ENCODE results near the gene DNMT3A. TPM values are rescaled to one million over a fixed set of nuclear protein-coding genes. Genes with fewer than 3 reads are reported as not detected.

The DNMT3A gene
- total RNA-seq, 1 experiment from 2014 or later, result 8.0 TPM

- POLR2A ChIA-PET, result no interaction called here
- no peaks in the 10 kb centered on the region for H3K9me3 Mint-ChIP-seq (ENCODE audit: unreplicated experiment)
- CTCF ChIA-PET, result interaction anchor here (0.7 to 1.2 kb wide), 4 partner anchors 12 to 18 kb away, joined by 3 to 4 read pairs (median 3); no protein-coding TSS in a partner anchor
- no peak for DNase-seq (ENCODE audit: unreplicated experiment)
- TF ChIP-seq CTCF (IDR thresholded peaks at IDR 0.05; ENCODE audit: unreplicated experiment), result no peak
- peaks cover 12% of the 10 kb centered on the region for H3K27me3 Mint-ChIP-seq (ENCODE audit: insufficient read depth, unreplicated experiment)
- no peaks in the 10 kb centered on the region for H3K36me3 Mint-ChIP-seq (ENCODE audit: insufficient read depth, unreplicated experiment)
- BruUV-seq (replicated peaks), result no TSS peak
- H3K27ac Mint-ChIP-seq (ENCODE audit: low read depth, unreplicated experiment), result no peak overlapping the region
- intact Hi-C loops (cut with micrococcal nuclease), result no loop called here
- H3K4me1 Mint-ChIP-seq (ENCODE audit: insufficient read depth, unreplicated experiment), result no peaks in the 10 kb centered on the region
- H3K4me3 Mint-ChIP-seq (ENCODE audit: unreplicated experiment), result no peak overlapping the region
Measured at GRCh38 chr2:25358249-25358815, 16.6 kb upstream of the DNMT3A start.

- ChIA-PET CTCF (interaction anchor here (0.6 kb wide), 1 partner anchor 444 kb away, joined by 3 read pairs; no protein-coding TSS in a partner anchor), POLR2A (no interaction called here)
- intact Hi-C loops (cut with micrococcal nuclease), result no loop called here
- no peak overlapping the region for H3K27ac Mint-ChIP-seq (ENCODE audit: low read depth, unreplicated experiment)
- no peak overlapping the region for H3K4me3 Mint-ChIP-seq (ENCODE audit: unreplicated experiment)
- no peaks in the 10 kb centered on the region for H3K4me1 Mint-ChIP-seq (ENCODE audit: insufficient read depth, unreplicated experiment)
- H3K27me3 Mint-ChIP-seq (ENCODE audit: insufficient read depth, unreplicated experiment), result peaks cover 12% of the 10 kb centered on the region
- no peak for TF ChIP-seq CTCF (IDR thresholded peaks at IDR 0.05; ENCODE audit: unreplicated experiment)
- BruUV-seq (replicated peaks), result no TSS peak
- no peak for DNase-seq (ENCODE audit: unreplicated experiment)
- H3K36me3 Mint-ChIP-seq (ENCODE audit: insufficient read depth, unreplicated experiment), result peaks cover 7% of the 10 kb centered on the region
- no peaks in the 10 kb centered on the region for H3K9me3 Mint-ChIP-seq (ENCODE audit: unreplicated experiment)
Measured at GRCh38 chr2:25356088-25356487, 14.4 kb upstream of the DNMT3A start.

- ChIA-PET POLR2A (no interaction called here), CTCF (interaction anchor here (0.6 kb wide), 1 partner anchor 444 kb away, joined by 3 read pairs; no protein-coding TSS in a partner anchor)
- TF ChIP-seq CTCF (IDR thresholded peaks at IDR 0.05; ENCODE audit: unreplicated experiment), result no peak
- DNase-seq (ENCODE audit: unreplicated experiment), result no peak
- no TSS peak for BruUV-seq (replicated peaks)
- H3K27me3 Mint-ChIP-seq (ENCODE audit: insufficient read depth, unreplicated experiment), result peaks cover 12% of the 10 kb centered on the region
- peaks cover 7% of the 10 kb centered on the region for H3K36me3 Mint-ChIP-seq (ENCODE audit: insufficient read depth, unreplicated experiment)
- no peaks in the 10 kb centered on the region for H3K9me3 Mint-ChIP-seq (ENCODE audit: unreplicated experiment)
- no peaks in the 10 kb centered on the region for H3K4me1 Mint-ChIP-seq (ENCODE audit: insufficient read depth, unreplicated experiment)
- H3K27ac Mint-ChIP-seq (ENCODE audit: low read depth, unreplicated experiment), result no peak overlapping the region
- intact Hi-C loops (cut with micrococcal nuclease), result no loop called here
- H3K4me3 Mint-ChIP-seq (ENCODE audit: unreplicated experiment), result no peak overlapping the region
Measured at GRCh38 chr2:25355270-25355669, 13.5 kb upstream of the DNMT3A start.

GRCh38 chr2:25354116-25354515 lies 12.4 kb upstream of the DNMT3A start:
- no peaks in the 10 kb centered on the region for H3K9me3 Mint-ChIP-seq (ENCODE audit: unreplicated experiment)
- H3K36me3 Mint-ChIP-seq (ENCODE audit: insufficient read depth, unreplicated experiment), result peaks cover 7% of the 10 kb centered on the region
- H3K27me3 Mint-ChIP-seq (ENCODE audit: insufficient read depth, unreplicated experiment), result peaks cover 12% of the 10 kb centered on the region
- H3K27ac Mint-ChIP-seq (ENCODE audit: low read depth, unreplicated experiment), result no peak overlapping the region
- DNase-seq (ENCODE audit: unreplicated experiment), result no peak
- no peak overlapping the region for H3K4me3 Mint-ChIP-seq (ENCODE audit: unreplicated experiment)
- POLR2A ChIA-PET, result no interaction called here
- BruUV-seq (replicated peaks), result no TSS peak
- intact Hi-C loops (cut with micrococcal nuclease), result no loop called here
- no peaks in the 10 kb centered on the region for H3K4me1 Mint-ChIP-seq (ENCODE audit: insufficient read depth, unreplicated experiment)
- CTCF ChIA-PET, result interaction anchor here (0.6 to 1.9 kb wide), 2 partner anchors 8 to 11 kb away, joined by 4 to 6 read pairs; no protein-coding TSS in a partner anchor
- TF ChIP-seq CTCF (IDR thresholded peaks at IDR 0.05; ENCODE audit: unreplicated experiment), result no peak
